CD14-positive monocyte (primary cell): ENCODE measurements around the gene ARMC9. TPM values are rescaled to one million over a fixed set of nuclear protein-coding genes. Genes with fewer than 3 reads are reported as not detected.
A peak's percentile ranks its signal among the peaks of the same experiment; 100 is the strongest.

Experiments used
- DNase-seq, 3 donors: peaks; one replicate each; pipeline ENCODE4 v3.0.0-alpha.2; 2011 to 2022
- H2AFZ ChIP-seq: 2 replicates; pipeline ENCODE4 v1.6.0; 2012; ENCODE audit warnings: mild to moderate bottlenecking, low read depth, low read length, inconsistent platforms; ENCODE audit not compliant: insufficient read depth, poor library complexity, severe bottlenecking
- H3K27ac ChIP-seq, 2 donors: 1 replicate in 1 of 2; 2 replicates in 1 of 2; pipeline ENCODE4 v1.5.1; 2012 to 2013; ENCODE audit warnings: low read length in 2 of 2, control low read depth in 1 of 2, inconsistent platforms in 1 of 2, low read depth in 1 of 2, mild to moderate bottlenecking in 1 of 2
- H3K27me3 ChIP-seq, 2 donors: one replicate each; pipeline versions ENCODE4 v1.6.0 to v1.6.1; 2011 to 2013; ENCODE audit warnings: low read length in 2 of 2; ENCODE audit not compliant: control insufficient read depth in 2 of 2, insufficient read depth in 2 of 2
- H3K36me3 ChIP-seq, 2 donors: replicated peaks in 1 of 2; 1 replicate in 1 of 2; 2 replicates in 1 of 2; pipeline versions ENCODE4 v1.5.1 to v1.6.1; 2012 to 2013; ENCODE audit warnings: low read length in 2 of 2, control low read depth in 1 of 2, inconsistent platforms in 1 of 2, mild to moderate bottlenecking in 1 of 2; ENCODE audit not compliant: insufficient read depth in 2 of 2, control insufficient read depth in 1 of 2
- H3K4me1 ChIP-seq, 2 donors: 1 replicate in 1 of 2; 2 replicates in 1 of 2; pipeline versions ENCODE4 v1.5.1 to v1.6.1; 2012 to 2013; ENCODE audit warnings: low read length in 2 of 2, control low read depth in 1 of 2, inconsistent platforms in 1 of 2, mild to moderate bottlenecking in 1 of 2, moderate library complexity in 1 of 2; ENCODE audit not compliant: insufficient read depth in 2 of 2, control insufficient read depth in 1 of 2
- H3K4me2 ChIP-seq: replicated peaks from 2 replicates; pipeline ENCODE3; 2012; ENCODE audit warnings: low read length, moderate library complexity, mild to moderate bottlenecking; ENCODE audit not compliant: poor library complexity, severe bottlenecking; ENCODE audit errors: extremely low read depth
- H3K4me3 ChIP-seq, 3 experiments: fragments of 200-600 bp in 1 of 3; sonication (generic) in 1 of 3; replicated peaks in 1 of 3; 1 replicate in 2 of 3; 2 replicates in 1 of 3; pipeline ENCODE4 v1.5.1; 2011 to 2013; ENCODE audit warnings: low read length in 3 of 3, mild to moderate bottlenecking in 3 of 3, control low read depth in 2 of 3, low read depth in 2 of 3, inconsistent platforms in 1 of 3, moderate library complexity in 1 of 3
- H3K79me2 ChIP-seq: 2 replicates; pipeline ENCODE4 v1.6.0; 2012; ENCODE audit warnings: mild to moderate bottlenecking, control low read depth, inconsistent platforms, low read length, moderate library complexity; ENCODE audit not compliant: insufficient read depth
- H3K9ac ChIP-seq: 2 replicates; pipeline ENCODE4 v1.6.0; 2017; ENCODE audit warnings: low read length, mild to moderate bottlenecking; ENCODE audit not compliant: insufficient read depth, poor library complexity, severe bottlenecking
- H3K9me3 ChIP-seq, 2 donors: replicated peaks in 1 of 2; 1 replicate in 1 of 2; 2 replicates in 1 of 2; pipeline versions ENCODE4 v1.5.1 to v1.6.1; 2012 to 2013; ENCODE audit warnings: low read length in 2 of 2, control low read depth in 1 of 2; ENCODE audit not compliant: control insufficient read depth in 1 of 2, insufficient read depth in 1 of 2
- H4K20me1 ChIP-seq: 2 replicates; pipeline ENCODE4 v1.6.0; 2012; ENCODE audit warnings: mild to moderate bottlenecking, low read length, control low read depth, moderate library complexity; ENCODE audit not compliant: insufficient read depth
- H3K27ac Mint-ChIP-seq, 7 donors: one replicate each; pipeline ENCODE4 v1.8.0; 2020; ENCODE audit warnings: mild to moderate bottlenecking in 7 of 7, mixed read lengths in 7 of 7, moderate library complexity in 6 of 7, inconsistent platforms in 2 of 7
- H3K27me3 Mint-ChIP-seq, 3 donors: one replicate each; pipeline ENCODE4 v1.8.0; 2021 to 2022; ENCODE audit warnings: low read depth in 3 of 3, mild to moderate bottlenecking in 3 of 3, mixed read lengths in 3 of 3, moderate library complexity in 3 of 3, inconsistent platforms in 1 of 3
- H3K36me3 Mint-ChIP-seq, 2 donors: one replicate each; pipeline ENCODE4 v1.8.0; 2020; ENCODE audit warnings: mixed read lengths in 2 of 2, inconsistent platforms in 1 of 2, mild to moderate bottlenecking in 1 of 2
- H3K4me1 Mint-ChIP-seq: one replicate; pipeline ENCODE4 v1.8.0; 2020; ENCODE audit warnings: mild to moderate bottlenecking, mixed read lengths
- H3K4me3 Mint-ChIP-seq, 2 donors: one replicate each; pipeline ENCODE4 v1.8.0; 2020; ENCODE audit warnings: mild to moderate bottlenecking in 2 of 2, mixed read lengths in 2 of 2, moderate library complexity in 1 of 2
- H3K9me3 Mint-ChIP-seq, 7 donors: one replicate each; pipeline ENCODE4 v1.8.0; 2020 to 2022; ENCODE audit warnings: mixed read lengths in 7 of 7, mild to moderate bottlenecking in 6 of 7, moderate library complexity in 6 of 7, inconsistent platforms in 2 of 7
- WGBS: methylation state at CpG from one replicate; pipeline ENCODE4 v1.1.5; 2013; ENCODE audit warnings: missing lambda C conversion rate; ENCODE audit not compliant: insufficient coverage; 5-methylcytosine and 5-hydroxymethylcytosine counted together
- intact Hi-C, 2 donors: fragments of 100-400 bp; cut with micrococcal nuclease; formaldehyde crosslinking; loops; one replicate each; pipeline versions ENCODE4 v1.15.0 to v1.15.1; 2023
- polyA plus RNA-seq, 3 donors: library from polyadenylated mRNA; depleted of rRNA in 1 of 3; unstranded in 2 of 3; stranded (reverse) in 1 of 3; fragments of 300-500 nt in 2 of 3; fragments of >200 nt in 1 of 3; fragmentation: Illumina TruSeq in 2 of 3; gene quantifications; 1 replicate in 2 of 3; 2 replicates in 1 of 3; pipeline ENCODE4 v1.2.3, GENCODE V29; 2012 to 2021
- TF ChIP-seq, protein P1 (sequence below): fragments of 200-600 bp; IDR thresholded peaks from one replicate; pipeline ENCODE4 v1.8.0; 2022; ENCODE audit warnings: antibody characterized with exemption, mild to moderate bottlenecking

The ARMC9 gene
- polyA plus RNA-seq, 3 donors: 0.07 to 0.27 TPM; not detected in 1

DNA sequence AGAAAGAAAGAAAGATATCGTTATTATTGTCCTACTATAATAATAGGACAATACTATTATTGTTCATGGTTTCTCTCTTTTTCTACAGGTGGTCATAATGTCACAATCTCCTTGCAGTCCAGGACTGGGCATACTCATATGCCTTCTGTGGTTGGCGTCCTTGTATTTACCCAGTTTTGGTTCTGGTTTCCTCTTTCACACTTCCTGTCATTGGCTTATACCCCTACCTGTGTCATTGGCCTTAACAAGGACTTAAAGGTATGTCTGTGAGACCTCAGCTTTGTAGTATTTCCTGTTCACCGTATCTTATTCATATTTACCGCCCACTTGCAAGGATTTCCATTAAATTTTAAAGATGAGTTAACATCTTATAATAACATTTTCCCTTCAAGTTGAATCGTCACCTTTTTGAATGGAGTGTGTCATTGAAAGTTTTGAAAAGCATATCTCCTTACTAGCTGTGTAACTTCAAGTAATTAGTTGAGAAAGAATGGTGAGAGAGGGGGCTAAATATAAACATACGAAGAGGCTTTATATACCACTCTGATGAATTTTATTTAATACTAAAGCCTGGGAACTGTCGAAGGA is 37.1 kb upstream of the ARMC9 start:
- peaks cover 67 to 84% of the 10 kb centered on the region in 2 donors for H3K36me3 ChIP-seq
- no peaks in the 10 kb centered on the region for H3K4me1 ChIP-seq
- Mint-ChIP-seq H3K36me3 (peaks cover 66 to 78% of the 10 kb centered on the region in 2 donors), H3K4me3 (no peak overlapping the region), H3K27me3 (peaks cover 0 to 2% (median 0%) of the 10 kb centered on the region in 3 donors), H3K9me3 (no peaks in the 10 kb centered on the region), H3K4me1 (no peaks in the 10 kb centered on the region), H3K27ac (no peak overlapping the region)
- TF ChIP-seq, protein P1, sequence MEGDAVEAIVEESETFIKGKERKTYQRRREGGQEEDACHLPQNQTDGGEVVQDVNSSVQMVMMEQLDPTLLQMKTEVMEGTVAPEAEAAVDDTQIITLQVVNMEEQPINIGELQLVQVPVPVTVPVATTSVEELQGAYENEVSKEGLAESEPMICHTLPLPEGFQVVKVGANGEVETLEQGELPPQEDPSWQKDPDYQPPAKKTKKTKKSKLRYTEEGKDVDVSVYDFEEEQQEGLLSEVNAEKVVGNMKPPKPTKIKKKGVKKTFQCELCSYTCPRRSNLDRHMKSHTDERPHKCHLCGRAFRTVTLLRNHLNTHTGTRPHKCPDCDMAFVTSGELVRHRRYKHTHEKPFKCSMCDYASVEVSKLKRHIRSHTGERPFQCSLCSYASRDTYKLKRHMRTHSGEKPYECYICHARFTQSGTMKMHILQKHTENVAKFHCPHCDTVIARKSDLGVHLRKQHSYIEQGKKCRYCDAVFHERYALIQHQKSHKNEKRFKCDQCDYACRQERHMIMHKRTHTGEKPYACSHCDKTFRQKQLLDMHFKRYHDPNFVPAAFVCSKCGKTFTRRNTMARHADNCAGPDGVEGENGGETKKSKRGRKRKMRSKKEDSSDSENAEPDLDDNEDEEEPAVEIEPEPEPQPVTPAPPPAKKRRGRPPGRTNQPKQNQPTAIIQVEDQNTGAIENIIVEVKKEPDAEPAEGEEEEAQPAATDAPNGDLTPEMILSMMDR: no peak
- no peak overlapping the region for H3K4me3 ChIP-seq
- no peaks in the 10 kb centered on the region for H3K79me2 ChIP-seq
- H3K9me3 ChIP-seq: no peaks in the 10 kb centered on the region
- no peaks in the 10 kb centered on the region for H4K20me1 ChIP-seq
- no peak overlapping the region for H3K4me2 ChIP-seq
- H3K27me3 ChIP-seq: no peaks in the 10 kb centered on the region
- intact Hi-C loops: no loop called here
- WGBS: 80% methylated on average over 1 of the region's 7 CpGs
- no peak for DNase-seq
- no peak overlapping the region for H2AFZ ChIP-seq
- H3K27ac ChIP-seq: no peak overlapping the region
- no peak overlapping the region for H3K9ac ChIP-seq

DNA sequence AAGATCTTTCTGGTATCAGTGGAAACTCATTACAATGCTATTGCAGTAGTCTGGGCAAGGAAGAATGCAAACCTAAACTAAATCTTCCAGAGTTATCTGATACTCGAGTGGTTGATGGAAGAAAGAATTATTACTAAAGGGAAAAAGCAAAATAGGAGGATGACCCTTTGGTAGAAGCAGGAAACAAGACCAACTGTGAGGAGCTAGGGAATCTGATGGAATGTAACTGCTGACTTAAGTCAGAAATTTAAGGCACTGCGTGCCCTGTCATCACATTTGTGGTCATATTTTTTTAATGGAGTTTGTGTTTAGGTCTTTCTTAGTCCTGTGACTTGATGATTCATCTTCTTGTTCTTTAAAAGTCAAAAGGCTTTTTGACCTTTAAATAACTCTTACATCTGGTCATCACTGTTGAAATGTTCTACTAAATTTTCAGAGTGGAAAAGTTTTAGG is 36.5 kb upstream of the ARMC9 start:
- H3K4me1 ChIP-seq: no peaks in the 10 kb centered on the region
- no peak overlapping the region for H2AFZ ChIP-seq
- Mint-ChIP-seq H3K4me1 (no peaks in the 10 kb centered on the region), H3K27ac (peak overlapping the region in 1 of 7 donors; percentile 16), H3K36me3 (peaks cover 69 to 80% of the 10 kb centered on the region in 2 donors), H3K27me3 (peaks cover 0 to 2% (median 0%) of the 10 kb centered on the region in 3 donors), H3K4me3 (no peak overlapping the region), H3K9me3 (no peaks in the 10 kb centered on the region)
- no peaks in the 10 kb centered on the region for H3K9me3 ChIP-seq
- H4K20me1 ChIP-seq: no peaks in the 10 kb centered on the region
- H3K9ac ChIP-seq: no peak overlapping the region
- intact Hi-C loops: no loop called here
- H3K36me3 ChIP-seq: peaks cover 71 to 90% of the 10 kb centered on the region in 2 donors
- no peaks in the 10 kb centered on the region for H3K27me3 ChIP-seq
- no peak overlapping the region for H3K4me2 ChIP-seq
- TF ChIP-seq, protein P1: no peak
- WGBS: 100% methylated on average over 1 of the region's 2 CpGs
- H3K27ac ChIP-seq: no peak overlapping the region
- no peaks in the 10 kb centered on the region for H3K79me2 ChIP-seq
- peak in 1 of 3 donors; percentile 12 for DNase-seq
- H3K4me3 ChIP-seq: no peak overlapping the region
